Hippocampal formation (tissue), 2 donors: ENCODE data around the gene REEP2.

Experiments used
- DNase-seq, 2 donors: peaks; one replicate each; lab custom pipeline; 2025; lab: John Stamatoyannopoulos, UW

The REEP2 gene

DNA sequence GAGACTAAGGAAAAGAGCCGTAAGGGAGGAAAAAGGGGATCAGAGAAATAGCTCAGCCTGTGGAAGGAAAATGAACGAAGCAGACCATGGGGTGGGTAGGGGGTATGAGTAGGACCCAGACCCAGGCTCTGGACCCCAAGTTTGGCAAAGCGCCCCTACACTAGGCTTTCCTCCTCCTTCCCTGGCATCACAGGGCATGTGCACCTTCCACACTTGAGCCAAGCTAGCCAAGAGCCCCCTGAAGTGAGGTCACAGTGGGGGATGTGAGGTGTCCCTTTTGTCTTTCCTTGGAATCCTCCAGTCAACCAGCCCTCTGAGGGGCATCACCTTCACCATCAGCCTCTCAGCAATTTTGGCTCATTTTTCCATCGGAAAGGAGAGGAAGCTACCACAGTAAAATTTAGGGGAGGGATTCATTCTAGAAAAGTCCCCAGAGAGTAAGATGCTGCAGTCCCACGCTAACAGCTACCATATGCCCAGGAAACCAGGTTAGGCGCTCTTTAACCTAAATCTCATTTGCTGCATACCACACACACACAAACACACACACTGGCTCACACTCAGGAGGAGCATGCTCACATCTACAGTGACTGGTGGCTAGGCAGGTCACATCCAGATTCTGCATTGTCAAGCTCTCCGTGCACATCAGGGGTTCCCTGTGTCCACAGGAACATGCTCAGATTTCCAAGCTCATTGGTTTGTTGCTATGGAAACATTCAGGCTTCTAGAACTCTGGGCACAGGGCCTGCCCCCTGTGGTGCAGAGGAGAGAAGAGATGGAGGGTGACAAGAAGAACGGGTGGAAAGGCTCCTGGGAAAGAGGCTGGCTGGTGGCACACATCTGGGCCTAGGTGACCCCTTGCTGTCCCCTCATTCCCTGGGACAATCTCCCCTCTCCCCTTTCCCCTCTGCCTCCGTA, 9.9 kb downstream of the REEP2 start:
- DNase-seq, result peak; percentile 32 to 35

GRCh38 chr5:138449501-138450239, 10.8 kb downstream of the REEP2 start:
- DNase-seq, result peak; percentile 67 to 68

- DNase-seq, result no peak
These were observed 12.1 kb downstream of the REEP2 start for GRCh38 chr5:138450971-138451370.

- no peak for DNase-seq
These were observed 13.9 kb downstream of the REEP2 start for GRCh38 chr5:138452720-138453119.

GRCh38 chr5:138453590-138453989, 14.7 kb downstream of the REEP2 start:
- DNase-seq, result no peak

DNA sequence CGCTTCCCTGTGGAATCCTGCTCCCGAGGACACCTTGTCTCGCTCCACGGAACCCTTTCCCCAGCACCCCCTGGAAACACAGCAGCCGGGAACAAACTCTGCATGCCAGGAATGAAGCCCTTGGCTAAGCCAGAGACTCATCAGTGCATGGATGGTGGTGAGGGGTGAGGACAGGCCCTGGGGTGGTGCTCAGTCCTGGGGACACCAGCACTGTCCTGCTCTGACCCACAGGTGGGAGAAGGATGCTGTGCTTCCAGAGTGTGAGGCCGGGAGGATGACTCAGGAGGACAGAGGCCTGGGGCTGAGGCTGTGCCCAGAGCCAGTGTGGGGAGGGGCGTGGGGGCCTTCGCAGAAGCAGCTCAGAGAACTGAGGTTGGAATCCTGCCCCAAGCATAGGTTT, 15.3 kb downstream of the REEP2 start:
- no peak for DNase-seq

DNA sequence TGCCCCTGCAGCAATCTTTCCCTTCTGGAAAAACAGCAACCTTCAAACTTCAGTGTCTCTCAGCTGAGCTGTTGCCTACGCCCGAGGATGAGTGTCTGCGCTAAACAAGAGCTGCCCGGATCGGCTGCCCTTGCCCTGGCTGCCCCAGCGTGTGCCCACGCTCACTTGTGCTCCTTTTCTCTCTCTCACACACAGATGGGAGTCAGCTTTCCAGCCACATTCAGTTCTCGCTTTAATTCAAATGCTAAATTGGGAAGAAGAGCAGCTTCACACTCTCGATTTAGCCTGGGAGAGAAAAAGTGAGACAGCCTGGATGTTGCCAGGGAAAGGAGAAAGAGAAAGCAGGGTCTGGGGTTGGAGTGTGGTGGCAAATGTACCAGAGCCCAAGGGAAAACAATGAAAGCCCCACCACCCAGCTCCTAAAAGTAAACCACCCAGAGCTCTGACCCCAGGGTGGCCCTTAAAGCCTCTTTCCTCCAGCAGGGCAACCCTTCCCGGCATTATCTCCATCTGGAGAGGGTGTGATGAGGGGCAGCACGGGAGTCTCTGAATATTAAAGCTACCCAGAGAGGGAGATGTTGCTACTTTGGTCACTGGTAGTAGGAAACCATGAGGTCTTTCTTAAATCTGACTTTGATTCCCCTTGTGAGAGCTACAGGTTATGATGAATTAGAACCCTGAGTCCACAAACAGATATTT, 16.5 kb downstream of the REEP2 start:
- DNase-seq, result peak in 1 of 2 donors; percentile 49

DNA sequence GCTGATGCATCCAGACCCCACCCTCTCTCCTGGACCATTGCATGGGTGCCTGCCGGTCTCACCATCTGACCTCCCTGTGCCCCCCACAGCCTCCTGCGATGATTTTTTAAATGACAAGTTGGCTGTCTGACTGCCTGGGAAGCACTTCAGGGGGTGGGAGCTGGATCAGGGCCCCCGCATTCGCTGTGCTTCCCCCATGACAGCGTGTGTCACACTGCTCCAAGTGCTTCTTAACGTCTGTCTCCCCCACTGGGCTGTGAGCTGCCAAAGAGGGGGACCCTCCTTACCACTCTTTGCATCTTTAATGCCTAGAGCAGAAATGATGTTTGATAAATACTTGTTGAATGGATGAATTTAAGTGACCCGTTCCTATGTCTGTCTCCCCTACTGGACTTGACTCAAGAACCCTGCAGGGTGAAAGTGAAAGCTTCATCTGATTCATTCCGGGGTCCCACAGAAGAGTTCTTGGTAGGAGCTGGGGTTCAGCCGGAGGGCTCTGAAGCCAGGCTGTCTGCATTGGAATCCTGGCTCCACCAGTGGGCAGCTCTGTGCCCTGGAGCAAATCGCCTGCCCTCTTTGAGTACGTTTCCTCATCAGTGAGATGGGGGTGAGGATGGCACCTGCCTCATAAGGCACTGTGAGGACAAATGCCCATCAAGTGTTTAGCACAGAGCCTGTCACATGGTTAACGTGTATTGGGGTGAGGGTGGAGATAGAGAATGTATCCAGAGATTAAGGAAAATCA, 18.8 kb downstream of the REEP2 start:
- no peak for DNase-seq

DNA sequence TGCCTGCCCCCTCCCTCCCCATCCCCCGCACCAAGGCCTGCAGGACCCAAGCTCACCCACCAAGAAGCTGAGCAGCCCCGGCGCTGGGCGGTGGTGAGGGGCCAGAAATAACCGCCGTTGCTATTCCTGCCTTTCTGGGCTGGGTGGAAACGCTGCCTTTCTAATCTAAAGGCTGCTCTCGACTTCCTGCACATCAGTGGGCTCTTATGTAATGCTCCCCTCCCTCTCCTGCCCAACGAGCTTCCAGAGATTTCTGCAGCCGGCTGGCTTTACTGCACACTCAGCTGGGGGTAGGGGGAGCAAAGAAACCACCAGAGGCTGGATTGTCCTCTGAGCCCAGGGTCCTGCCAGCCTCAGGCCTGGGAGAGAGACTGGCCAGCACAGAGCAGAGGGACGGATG, 19.5 kb downstream of the REEP2 start:
- DNase-seq, result peak in 1 of 2 donors; percentile 29

GRCh38 chr5:138458856-138459255, 20.0 kb downstream of the REEP2 start:
- DNase-seq, result no peak

DNA sequence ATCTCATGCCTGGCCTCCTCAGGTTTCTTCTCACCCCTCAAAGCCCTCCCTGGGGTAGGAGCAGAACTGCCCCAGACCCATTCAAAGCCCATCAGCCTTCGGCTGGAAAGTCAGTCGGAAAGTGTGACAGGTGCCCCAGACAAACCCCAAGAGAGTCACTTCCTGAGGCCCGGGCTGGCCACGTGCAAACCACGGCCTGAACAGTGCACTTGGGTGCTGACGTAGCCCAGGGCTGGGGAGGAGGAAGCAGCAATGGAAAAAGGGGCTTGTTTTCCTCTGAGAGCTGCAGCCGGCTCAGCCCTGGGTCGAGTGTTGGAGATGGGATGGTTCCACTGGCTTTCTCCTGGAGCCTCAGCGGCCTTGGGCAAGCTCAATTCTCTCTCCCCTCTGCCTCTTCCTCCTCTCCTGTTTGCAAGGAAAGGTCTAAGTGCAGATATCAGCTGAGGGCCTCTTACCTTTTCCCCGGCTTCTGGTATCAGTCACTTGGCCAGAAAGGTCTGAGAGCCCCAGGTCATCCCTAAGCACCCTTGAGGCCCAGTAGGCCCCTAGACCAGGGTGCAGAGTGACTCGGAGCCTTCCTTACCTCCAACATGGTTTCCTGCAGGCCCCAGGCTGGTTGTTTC, 20.6 kb downstream of the REEP2 start:
- DNase-seq, result no peak

- no peak for DNase-seq
These were observed 21.3 kb downstream of the REEP2 start for GRCh38 chr5:138460032-138460693.

- no peak for DNase-seq
These were observed 22.7 kb downstream of the REEP2 start for GRCh38 chr5:138461343-138462125.

GRCh38 chr5:138463419-138464007, 24.7 kb downstream of the REEP2 start:
- DNase-seq, result peak in 1 of 2 donors; percentile 79

DNA sequence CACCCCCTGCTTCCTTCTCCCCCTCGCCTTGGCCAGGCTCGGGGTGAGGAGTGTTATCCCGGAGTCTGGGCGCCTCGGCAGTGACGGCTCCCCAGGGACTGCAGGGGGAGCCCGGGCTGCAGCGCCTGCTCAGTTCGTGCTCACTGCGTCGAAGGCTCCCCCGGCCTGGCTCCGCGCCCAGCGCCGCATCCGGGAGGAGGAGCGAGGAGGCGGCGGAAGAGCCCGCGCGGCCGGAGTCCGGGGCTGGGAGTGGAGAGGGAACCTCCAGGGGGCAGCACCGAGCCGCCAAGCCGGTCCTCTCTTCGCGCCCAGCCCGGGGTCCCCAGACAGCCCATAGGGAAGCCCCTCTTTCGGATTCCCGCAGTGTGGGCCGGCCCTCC, 25.1 kb downstream of the REEP2 start:
- peak; percentile 89 for DNase-seq

DNA sequence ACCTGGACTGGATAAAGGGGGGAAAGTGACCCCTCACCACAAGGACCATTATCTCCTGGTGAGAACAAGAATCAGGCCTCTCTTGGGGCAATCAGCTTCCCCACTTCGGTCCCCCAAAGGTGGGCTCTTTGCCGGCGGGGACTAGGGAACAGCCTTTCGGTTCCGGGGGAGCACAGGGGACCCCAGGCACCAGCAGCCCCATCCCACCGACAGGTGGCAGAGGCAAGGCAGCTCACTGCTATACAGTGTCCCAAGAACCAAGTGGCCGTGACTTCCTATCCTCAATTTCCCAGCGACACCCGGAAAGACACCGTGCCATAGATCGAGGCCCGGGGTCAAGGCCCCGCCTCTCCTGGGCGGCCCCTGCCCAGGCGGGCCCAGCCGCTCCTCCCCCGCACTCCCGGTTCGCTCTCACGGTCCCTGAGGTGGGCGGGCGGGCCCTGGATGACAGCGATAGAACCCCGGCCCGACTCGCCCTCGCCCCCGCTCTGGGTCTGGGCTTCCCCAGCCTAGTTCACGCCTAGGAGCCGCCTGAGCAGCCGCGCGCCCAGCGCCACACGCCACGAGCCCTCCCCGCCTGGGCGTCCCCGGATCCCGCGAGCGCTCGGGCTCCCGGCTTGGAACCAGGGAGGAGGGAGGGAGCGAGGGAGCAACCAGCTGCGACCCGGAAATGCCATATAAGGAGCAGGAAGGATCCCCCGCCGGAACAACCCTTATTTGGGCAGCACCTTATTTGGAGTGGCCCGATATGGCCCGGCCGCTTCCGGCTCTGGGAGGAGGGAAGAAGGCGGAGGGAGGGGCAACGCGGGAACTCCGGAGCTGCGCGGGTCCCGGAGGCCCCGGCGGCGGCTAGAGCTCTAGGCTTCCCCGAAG, 25.8 kb downstream of the REEP2 start:
- peak; percentile 98 for DNase-seq

- peak; percentile 97 to 98 for DNase-seq
These were observed 26.6 kb downstream of the REEP2 start, which contains the start of gene EGR1 for GRCh38 chr5:138465261-138466124. EGR1 (plus strand) TSS chr5:138465479; CDS start chr5:138465762, 283 bp downstream.
